GM10847 (cell line): ENCODE data around the gene ITPR3.

ENCODE experiments used
- POLR2A ChIP-seq: IDR thresholded peaks from 2 replicates; pipeline ENCODE4 v1.6.1; 2011; ENCODE audit not compliant: insufficient read length; ENCODE audit errors: extremely low read depth

ITPR3 gene

GRCh38 chr6:33727932-33728331 lies 106.8 kb downstream of the ITPR3 start:
- no peak for TF ChIP-seq POLR2A

GRCh38 chr6:33728438-33728837 lies 107.3 kb downstream of the ITPR3 start:
- TF ChIP-seq POLR2A: no peak

GRCh38 chr6:33729059-33729458 lies 107.9 kb downstream of the ITPR3 start:
- no peak for TF ChIP-seq POLR2A

GRCh38 chr6:33730611-33731010 lies 109.5 kb downstream of the ITPR3 start:
- no peak for TF ChIP-seq POLR2A

GRCh38 chr6:33731035-33731434 lies 109.9 kb downstream of the ITPR3 start:
- no peak for TF ChIP-seq POLR2A

- TF ChIP-seq POLR2A: no peak
Observed at GRCh38 chr6:33731751-33732282, 110.7 kb downstream of the ITPR3 start.

- TF ChIP-seq POLR2A: no peak
Observed at GRCh38 chr6:33732385-33732784, 111.3 kb downstream of the ITPR3 start.

- TF ChIP-seq POLR2A: no peak
Observed at GRCh38 chr6:33732817-33733708, 111.9 kb downstream of the ITPR3 start.

- no peak for TF ChIP-seq POLR2A
Observed at GRCh38 chr6:33733709-33734007, 112.5 kb downstream of the ITPR3 start.

GRCh38 chr6:33735216-33735615 lies 114.1 kb downstream of the ITPR3 start:
- no peak for TF ChIP-seq POLR2A

- no peak for TF ChIP-seq POLR2A
Observed at GRCh38 chr6:33737267-33738026, 116.3 kb downstream of the ITPR3 start.

GRCh38 chr6:33738153-33738552 lies 117.0 kb downstream of the ITPR3 start:
- TF ChIP-seq POLR2A: no peak

GRCh38 chr6:33738879-33739278 lies 117.8 kb downstream of the ITPR3 start:
- no peak for TF ChIP-seq POLR2A

GRCh38 chr6:33739571-33739970 lies 118.4 kb downstream of the ITPR3 start:
- TF ChIP-seq POLR2A: no peak

- TF ChIP-seq POLR2A: no peak
Observed at GRCh38 chr6:33740204-33740608, 119.1 kb downstream of the ITPR3 start.

- no peak for TF ChIP-seq POLR2A
Observed at GRCh38 chr6:33740794-33741193, 119.7 kb downstream of the ITPR3 start.
